HG03175 (cell line): ENCODE measurements around the gene HERC3.

Experiments
- ATAC-seq: cut with Tn5 transposase; IDR thresholded peaks from one replicate; pipeline ENCODE4 v1.9.1; 2021; ENCODE audit warnings: mild to moderate bottlenecking, moderate library complexity; ENCODE audit not compliant: unreplicated experiment

The HERC3 gene

DNA sequence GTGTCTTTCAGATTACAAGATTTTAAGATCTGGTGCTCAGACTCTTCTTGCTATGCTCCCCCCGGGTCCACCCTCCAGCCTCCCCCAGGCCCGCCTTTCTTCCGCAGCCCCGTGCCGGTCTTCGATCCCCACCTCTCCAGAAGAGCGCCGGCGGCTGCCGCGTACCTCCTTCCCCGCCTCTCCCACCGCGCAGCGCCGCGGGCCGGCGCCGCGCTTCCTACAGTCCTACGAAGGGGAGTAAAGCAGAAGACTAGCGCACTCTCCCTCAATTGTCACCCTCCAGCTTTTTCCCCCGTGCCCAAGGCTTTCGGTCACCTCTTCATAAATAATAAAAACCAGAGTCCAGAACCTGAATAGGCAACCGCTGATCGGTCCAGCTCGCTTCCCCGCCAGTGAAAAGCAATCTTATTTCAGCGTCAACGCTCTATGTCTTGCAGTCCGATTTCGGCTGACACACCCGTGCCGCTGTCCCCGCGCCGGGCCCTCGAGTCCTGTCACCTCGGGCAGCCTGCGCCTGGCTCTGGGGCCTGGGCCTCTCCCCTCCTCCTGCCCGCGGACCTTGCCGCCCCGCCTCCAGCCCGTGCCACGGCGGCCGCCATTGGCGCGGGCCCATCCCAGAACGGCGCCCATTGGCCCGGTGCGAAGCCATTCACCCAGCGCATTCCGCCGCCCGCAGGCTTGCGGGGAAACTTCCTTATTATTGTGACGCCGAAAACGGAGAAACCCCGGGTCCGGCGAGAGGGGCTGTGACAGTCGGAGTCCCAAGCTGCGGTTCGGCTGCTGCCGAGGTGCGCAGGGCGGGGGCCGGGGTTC lies at the start of gene HERC3:
TSS of gene HERC3 (plus strand) at position 694 of the 813 bp plus-strand sequence. CDS start 13,344 bp downstream, outside the sequence.
- ATAC-seq = peak; percentile 96

DNA sequence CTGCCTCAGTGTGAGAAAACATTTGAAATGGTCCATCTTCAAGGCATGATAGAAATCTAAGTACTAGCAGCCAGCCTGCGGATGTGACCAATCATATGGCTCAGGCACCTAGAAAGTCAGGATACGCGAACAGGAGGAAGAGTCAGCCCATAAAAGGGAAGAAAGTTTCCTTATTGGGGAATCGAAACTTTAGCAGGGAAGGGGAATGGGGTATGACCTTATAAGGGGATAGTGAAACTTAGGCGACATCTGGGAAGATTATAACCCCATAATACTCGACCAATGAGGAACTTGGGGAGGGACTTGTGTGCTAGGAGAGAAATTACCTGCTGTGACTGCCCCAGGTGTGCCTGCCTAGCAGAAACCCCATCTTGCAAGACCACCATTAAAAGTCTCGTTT lies 42.5 kb upstream of the HERC3 start:
- ATAC-seq = no peak

DNA sequence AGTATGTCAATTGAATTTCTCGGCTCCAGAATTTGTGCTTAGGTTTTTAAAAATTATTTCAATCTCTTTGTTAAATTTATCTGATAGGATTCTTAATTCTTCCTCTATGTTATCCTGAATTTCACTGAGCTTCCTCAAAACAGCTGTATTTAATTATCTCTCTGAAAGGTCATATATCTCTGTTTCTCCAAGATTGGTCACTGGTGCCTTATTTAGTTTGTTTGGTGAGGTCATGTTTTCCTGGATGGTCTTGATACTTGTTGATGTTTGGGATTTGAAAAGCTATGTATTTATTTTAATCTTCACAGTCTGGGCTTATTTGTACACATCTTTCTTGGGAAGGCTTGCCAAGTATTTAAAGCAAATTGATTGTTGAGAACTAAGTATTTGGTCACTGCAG lies 24.7 kb upstream of the HERC3 start:
- ATAC-seq = no peak

GRCh38 chr4:88570001-88570400 lies 22.3 kb upstream of the HERC3 start:
- ATAC-seq = no peak

- ATAC-seq = no peak
Measured at GRCh38 chr4:88573276-88573980, 18.9 kb upstream of the HERC3 start.

DNA sequence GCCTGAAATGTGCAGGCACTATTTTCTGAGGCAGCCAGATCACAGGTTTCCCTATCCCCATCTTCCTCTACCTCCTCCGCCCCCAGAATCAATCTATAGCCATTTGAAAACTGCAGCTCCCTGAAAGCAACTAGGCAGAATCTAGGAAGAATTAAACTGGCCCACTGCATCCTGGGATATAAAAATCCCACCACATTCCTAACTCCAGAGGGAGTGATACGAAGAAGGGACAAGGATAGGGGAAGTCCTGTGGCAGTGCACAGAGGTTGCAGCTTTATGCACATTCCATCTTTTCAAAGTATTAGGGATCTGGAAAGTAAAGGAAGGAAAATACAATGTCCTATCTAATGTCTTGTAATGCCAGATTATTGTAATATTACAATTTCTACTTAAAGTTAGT lies 18.3 kb upstream of the HERC3 start:
- ATAC-seq = no peak

DNA sequence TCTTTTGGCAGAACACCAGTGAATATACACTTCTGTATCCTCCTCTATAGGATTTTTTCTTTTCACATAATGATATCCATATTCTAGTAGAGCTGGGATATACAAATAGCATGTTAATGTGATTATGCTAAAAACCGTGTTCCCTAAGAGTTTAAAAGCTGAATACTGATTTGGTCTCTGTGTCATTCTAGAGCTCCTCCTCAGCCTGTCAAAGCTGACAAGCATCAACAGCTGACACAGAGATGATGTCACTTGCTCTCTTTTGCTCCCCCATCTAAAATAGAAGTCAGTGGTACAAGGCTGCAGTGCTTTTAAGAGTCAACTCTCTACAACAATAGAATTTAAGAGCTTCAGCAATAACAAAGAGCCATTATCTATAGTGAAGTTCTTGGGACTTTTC lies 17.1 kb upstream of the HERC3 start:
- no peak for ATAC-seq

- no peak for ATAC-seq
Measured at GRCh38 chr4:88582493-88582892, 9.8 kb upstream of the HERC3 start.

DNA sequence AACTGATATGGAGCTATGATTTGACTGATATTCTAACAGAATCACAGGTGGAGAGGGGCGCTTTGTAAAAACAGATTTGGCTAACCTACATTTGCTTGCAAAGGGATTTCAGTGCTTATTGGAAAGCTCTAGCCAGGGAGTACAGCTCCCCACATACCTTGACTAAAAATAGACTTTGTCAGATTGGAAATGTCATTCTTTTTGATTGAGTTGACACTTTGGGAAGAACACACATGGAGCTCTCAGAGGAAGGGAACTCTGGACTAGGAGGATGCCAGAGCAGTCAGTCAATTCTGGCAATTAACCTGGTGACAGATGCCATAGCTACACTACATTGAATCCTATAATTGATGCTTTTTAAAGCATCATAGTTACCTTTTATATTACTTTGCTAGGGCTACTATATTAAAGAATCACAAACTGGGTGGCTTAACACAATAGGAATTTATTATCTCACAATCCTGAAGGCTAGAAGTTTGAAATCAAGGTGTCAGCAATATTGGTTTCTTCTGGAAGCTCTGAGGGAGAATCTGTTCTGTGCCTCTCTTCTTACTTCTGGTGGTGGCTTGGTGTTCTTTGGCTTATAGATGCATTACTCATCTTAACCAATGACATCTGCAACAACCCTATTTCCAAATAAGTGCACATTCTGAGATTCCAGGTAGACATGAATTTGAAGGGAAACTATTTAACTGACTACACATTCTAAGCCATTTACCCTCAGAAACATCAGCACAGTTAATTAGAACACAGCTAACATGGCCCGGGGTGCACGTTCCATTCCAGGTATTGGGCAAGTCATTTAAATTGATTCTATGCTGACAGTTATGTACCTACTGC lies 8.4 kb upstream of the HERC3 start:
- no peak for ATAC-seq

DNA sequence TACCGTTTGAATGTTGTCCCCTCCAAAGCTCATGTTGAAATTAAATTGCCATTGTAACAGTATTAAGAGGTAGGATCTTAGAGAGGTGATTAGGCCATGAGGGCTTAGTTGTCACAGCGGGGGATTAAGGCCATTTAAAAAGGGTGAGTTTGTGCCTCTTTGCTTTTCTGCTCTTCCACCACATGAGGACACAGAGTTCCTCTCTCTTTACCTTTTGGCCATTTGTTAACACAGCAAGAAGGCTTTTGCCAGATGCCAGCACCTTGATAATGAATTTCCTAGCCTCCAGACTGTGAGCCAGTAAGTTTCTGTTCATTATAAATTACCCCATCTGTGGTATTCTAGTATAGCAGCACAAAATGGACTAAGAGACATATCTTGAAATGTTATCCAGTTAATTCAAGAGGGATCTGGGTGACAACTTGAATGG lies 7.8 kb upstream of the HERC3 start:
- ATAC-seq = no peak

- no peak for ATAC-seq
Measured at GRCh38 chr4:88585917-88586316, 6.4 kb upstream of the HERC3 start.

DNA sequence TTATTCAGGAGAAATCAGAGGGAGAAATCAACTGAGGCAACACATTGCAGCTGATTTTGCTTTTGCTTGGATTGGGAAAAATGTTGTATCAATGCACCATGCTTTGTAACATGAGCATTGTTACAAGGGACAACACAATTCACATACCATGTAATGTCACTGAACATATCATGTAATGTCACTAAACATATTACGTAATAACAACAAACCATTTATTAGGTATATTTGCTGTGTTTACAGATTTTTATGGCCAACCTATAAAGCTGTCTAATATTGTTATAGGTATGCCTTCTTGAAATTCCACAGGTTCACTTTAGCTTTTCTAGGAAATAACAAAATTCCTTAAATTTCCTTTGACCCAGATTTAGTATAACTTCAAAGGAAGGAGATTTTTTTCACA lies 5.0 kb upstream of the HERC3 start:
- ATAC-seq = no peak

DNA sequence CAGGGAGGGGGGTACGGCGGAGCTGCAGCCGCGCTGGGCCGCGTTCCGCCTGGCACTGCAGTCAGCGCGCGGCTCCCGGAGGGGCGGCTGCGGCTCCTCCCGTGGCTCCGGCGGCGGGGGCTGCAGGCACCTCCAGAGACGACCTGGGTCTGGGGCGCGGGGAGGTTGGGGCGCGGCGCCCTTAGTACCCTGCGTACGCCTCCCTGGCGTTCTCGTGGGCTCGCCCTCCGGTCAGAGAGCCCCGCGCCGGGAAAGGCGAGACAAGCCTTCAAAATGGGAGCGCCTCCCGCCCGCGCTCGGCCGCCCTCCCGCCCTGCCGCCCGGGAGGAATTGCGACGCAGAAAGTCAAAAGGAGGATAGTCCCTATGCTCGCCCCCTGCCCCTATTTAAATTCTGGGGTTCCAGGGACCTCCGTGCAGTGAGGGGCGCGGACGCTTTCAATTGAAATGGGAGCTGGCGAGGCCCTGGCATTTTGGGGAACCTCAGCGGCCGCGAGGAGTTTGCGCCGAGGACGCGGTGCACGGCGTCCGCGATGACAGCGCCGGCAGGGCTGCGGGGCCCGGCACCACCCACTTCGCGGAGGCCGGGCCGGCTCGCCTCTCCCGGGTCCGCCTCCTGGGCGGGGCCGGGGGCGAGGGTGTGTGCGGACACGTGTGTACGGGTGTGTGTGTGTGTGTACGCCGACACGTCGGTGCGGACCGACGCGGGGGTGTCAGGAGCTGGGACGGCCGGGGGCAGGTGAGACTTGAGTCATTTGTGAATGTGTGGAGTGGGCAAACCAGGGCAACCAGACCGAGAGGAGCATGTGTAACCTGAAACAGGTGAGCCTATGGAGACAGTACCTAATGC lies 544 bp downstream of the HERC3 start:
- peak; percentile 81 for ATAC-seq

- no peak for ATAC-seq
Measured at GRCh38 chr4:88597970-88598660, 5.8 kb downstream of the HERC3 start.

GRCh38 chr4:88599298-88599697 lies 7.0 kb downstream of the HERC3 start:
- ATAC-seq = no peak

GRCh38 chr4:88599714-88600113 lies 7.4 kb downstream of the HERC3 start:
- ATAC-seq = no peak

GRCh38 chr4:88600176-88600838 lies 8.0 kb downstream of the HERC3 start:
- no peak for ATAC-seq

DNA sequence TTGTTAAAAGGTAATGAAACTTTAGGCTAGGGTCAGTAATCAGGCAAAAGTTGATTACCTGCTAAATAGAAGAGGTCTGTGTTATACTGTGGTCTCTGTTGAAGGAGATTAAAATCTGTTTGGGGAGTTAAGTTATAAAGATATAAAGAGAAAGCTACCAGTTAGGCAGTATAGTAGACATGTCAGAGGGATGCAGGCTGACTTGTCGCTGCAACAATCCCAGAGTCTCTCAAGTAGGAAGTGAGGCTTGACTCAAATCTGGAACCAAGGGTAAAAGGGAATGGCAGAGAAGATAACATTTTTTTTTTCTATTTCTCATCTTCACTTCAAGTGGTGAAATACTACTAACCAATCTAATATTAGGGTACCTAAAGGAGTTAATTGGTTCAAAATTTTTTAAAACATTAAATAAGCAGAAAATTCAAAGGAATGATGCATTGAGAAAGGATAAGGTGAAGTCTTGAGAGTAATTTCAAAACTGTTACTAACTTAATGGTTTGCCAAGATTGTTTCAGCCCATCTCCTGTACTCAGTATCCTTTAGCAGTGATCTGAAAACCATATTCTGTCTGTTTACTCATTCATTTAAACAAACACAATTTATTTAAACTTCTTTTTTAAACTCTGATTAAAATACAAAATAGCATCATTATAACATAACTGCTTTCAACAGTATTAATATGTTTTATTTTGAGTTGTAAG lies 12.8 kb downstream of the HERC3 start:
- ATAC-seq = no peak

DNA sequence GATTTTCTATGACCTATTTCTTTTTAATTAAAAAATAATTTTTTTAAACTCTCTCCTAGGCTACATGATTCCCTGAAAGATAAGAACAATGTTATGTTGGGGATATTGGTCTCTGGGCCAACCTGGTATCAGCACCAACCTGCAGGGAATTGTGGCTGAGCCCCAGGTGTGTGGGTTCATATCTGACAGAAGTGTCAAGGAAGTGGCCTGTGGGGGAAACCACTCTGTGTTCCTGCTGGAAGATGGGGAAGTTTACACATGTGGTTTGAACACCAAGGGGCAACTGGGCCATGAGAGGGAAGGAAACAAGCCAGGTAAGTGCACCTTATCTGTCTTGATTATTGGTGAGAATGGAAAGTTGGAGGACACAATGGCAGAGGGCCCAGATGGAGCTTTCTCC lies 13.5 kb downstream of the HERC3 start:
- ATAC-seq = no peak
